Loucy (cell line): ENCODE results near the gene CDK15.

Experiments used
- H2AFZ ChIP-seq: fragments of 200-600 bp; sonication (generic); 2 replicates; pipeline ENCODE4 v1.6.0; 2016; ENCODE audit warnings: antibody characterized with exemption, mild to moderate bottlenecking, low read length, moderate library complexity
- H3F3A ChIP-seq: fragments of 200-600 bp; 2 replicates; pipeline ENCODE4 v1.6.0; 2016; ENCODE audit warnings: antibody characterized with exemption, low read depth, mild to moderate bottlenecking
- H3K27me3 ChIP-seq: fragments of 200-600 bp; sonication (generic); 2 replicates; pipeline ENCODE4 v1.6.1; 2014; ENCODE audit warnings: low read length, mild to moderate bottlenecking; ENCODE audit not compliant: insufficient read depth, poor library complexity, severe bottlenecking
- H3K36me3 ChIP-seq: fragments of 200-600 bp; sonication (generic); 2 replicates; pipeline ENCODE4 v1.6.1; 2016; ENCODE audit warnings: low read length; ENCODE audit not compliant: insufficient read depth
- H3K4me1 ChIP-seq: fragments of 200-600 bp; sonication (generic); 2 replicates; pipeline ENCODE4 v1.5.1; 2014; ENCODE audit warnings: low read length, mild to moderate bottlenecking; ENCODE audit not compliant: insufficient read depth, poor library complexity, severe bottlenecking
- H3K4me2 ChIP-seq: fragments of 200-600 bp; sonication (generic); 2 replicates; pipeline ENCODE4 v1.6.0; 2014; ENCODE audit warnings: antibody characterized with exemption, low read length, low read depth, mild to moderate bottlenecking; ENCODE audit not compliant: poor library complexity, severe bottlenecking
- H3K4me3 ChIP-seq: fragments of 200-600 bp; sonication (generic); 2 replicates; pipeline ENCODE4 v1.5.1; 2014; ENCODE audit warnings: low read length, mild to moderate bottlenecking, mixed read lengths; ENCODE audit not compliant: poor library complexity, severe bottlenecking
- H3K79me2 ChIP-seq: fragments of 200-600 bp; sonication (generic); 2 replicates; pipeline ENCODE4 v1.6.1; 2014; ENCODE audit warnings: low read length; ENCODE audit not compliant: insufficient read depth
- H3K9ac ChIP-seq: fragments of 200-600 bp; sonication (generic); 2 replicates; pipeline ENCODE4 v1.6.0; 2014; ENCODE audit warnings: mild to moderate bottlenecking, low read depth, low read length, moderate library complexity; ENCODE audit not compliant: poor library complexity, severe bottlenecking
- H3K9me2 ChIP-seq: fragments of 200-600 bp; sonication (generic); replicated peaks from 2 replicates; pipeline ENCODE4 v1.6.1; 2016; ENCODE audit warnings: low read depth, low read length, mixed read lengths
- H3K9me3 ChIP-seq: fragments of 200-600 bp; sonication (generic); 2 replicates; pipeline ENCODE4 v1.6.1; 2014; ENCODE audit warnings: mild to moderate bottlenecking, antibody characterized with exemption, low read length, low read depth; ENCODE audit not compliant: insufficient read depth
- H4K20me1 ChIP-seq: fragments of 200-600 bp; sonication (generic); 2 replicates; pipeline ENCODE4 v1.6.0; 2014; ENCODE audit warnings: antibody characterized with exemption, low read length, mild to moderate bottlenecking; ENCODE audit not compliant: insufficient read depth, poor library complexity, severe bottlenecking
- CTCF ChIP-seq: fragments of 200-600 bp; sonication (generic); conservative IDR thresholded peaks from 2 replicates; pipeline ENCODE4 v1.5.1; 2014; ENCODE audit warnings: mild to moderate bottlenecking, antibody characterized with exemption, low read length
- EZH2phosphoT487 ChIP-seq: fragments of 200-600 bp; IDR thresholded peaks from 2 replicates; pipeline ENCODE4 v1.6.1; 2018; ENCODE audit warnings: antibody characterized with exemption, mild to moderate bottlenecking, moderate library complexity, borderline replicate concordance

Gene CDK15

DNA sequence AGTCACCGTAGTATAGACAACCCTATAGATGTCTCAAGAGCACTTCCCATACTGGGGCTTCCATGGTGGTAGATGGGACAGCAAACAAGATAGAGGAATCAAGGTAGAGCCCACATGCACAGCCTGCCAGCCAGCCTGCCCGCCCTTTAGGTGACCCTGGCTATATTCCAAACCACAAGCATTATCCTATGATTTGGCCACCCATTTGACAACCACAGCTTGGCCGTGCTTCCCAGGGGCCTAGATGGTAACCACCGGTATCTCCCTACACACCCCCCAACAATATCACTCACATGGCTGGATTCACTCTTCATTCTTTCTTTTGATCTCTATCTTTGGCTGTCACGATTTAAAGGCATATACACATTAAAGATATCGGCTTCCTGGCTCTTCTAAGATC, 85.3 kb downstream of the CDK15 start:
- Histone ChIP-seq H3K36me3 (no peaks in the 10 kb centered on the region), H3K79me2 (no peaks in the 10 kb centered on the region), H3K4me3 (no peak overlapping the region), H3K4me1 (no peaks in the 10 kb centered on the region), H3K9me3 (no peaks in the 10 kb centered on the region), H3K9ac (no peak overlapping the region), H3K9me2 (no peaks in the 10 kb centered on the region), H3F3A (no peaks in the 10 kb centered on the region), H4K20me1 (no peaks in the 10 kb centered on the region), H3K27me3 (no peaks in the 10 kb centered on the region), H3K4me2 (no peak overlapping the region), H2AFZ (no peak overlapping the region)
- no peak for TF ChIP-seq EZH2phosphoT487
- TF ChIP-seq CTCF: no peak

- no peaks in the 10 kb centered on the region for H3K36me3 ChIP-seq
- no peaks in the 10 kb centered on the region for H3K9me3 ChIP-seq
- no peaks in the 10 kb centered on the region for H4K20me1 ChIP-seq
- no peak for TF ChIP-seq EZH2phosphoT487
- no peak for TF ChIP-seq CTCF
- H3F3A ChIP-seq: no peaks in the 10 kb centered on the region
- H3K4me3 ChIP-seq: no peak overlapping the region
- H2AFZ ChIP-seq: no peak overlapping the region
- H3K79me2 ChIP-seq: no peaks in the 10 kb centered on the region
- no peak overlapping the region for H3K4me2 ChIP-seq
- H3K4me1 ChIP-seq: no peaks in the 10 kb centered on the region
- H3K9ac ChIP-seq: no peak overlapping the region
- H3K9me2 ChIP-seq: no peaks in the 10 kb centered on the region
- H3K27me3 ChIP-seq: no peaks in the 10 kb centered on the region
These were observed 86.2 kb downstream of the CDK15 start for GRCh38 chr2:201892516-201892915.

- Histone ChIP-seq H3K9ac (no peak overlapping the region), H3K79me2 (no peaks in the 10 kb centered on the region), H2AFZ (no peak overlapping the region), H4K20me1 (no peaks in the 10 kb centered on the region), H3K36me3 (no peaks in the 10 kb centered on the region), H3K9me2 (no peaks in the 10 kb centered on the region), H3F3A (no peaks in the 10 kb centered on the region), H3K27me3 (no peaks in the 10 kb centered on the region), H3K4me3 (no peak overlapping the region), H3K4me1 (no peaks in the 10 kb centered on the region), H3K9me3 (no peaks in the 10 kb centered on the region), H3K4me2 (no peak overlapping the region)
- no peak for TF ChIP-seq CTCF
- no peak for TF ChIP-seq EZH2phosphoT487
These were observed 94.0 kb downstream of the CDK15 start for GRCh38 chr2:201900362-201900761.
